Stimulated activated naive CD8-positive, alpha-beta T cell treated with anti-CD3 and anti-CD28 coated beads, Interleukin-15, amount 100 ng/mL, for 72 hours (primary cell): Measurements from ENCODE around the gene PLA2G10.
"Not testable (repeated sequence)": the region's sequence is repeated elsewhere in the genome, so short reads cannot be mapped to it uniquely, and the experiment has no call there.

Source experiments
- ATAC-seq: fragments of 150-1000 bp; cut with Tn5 transposase; 2 replicates; pipeline ENCODE4 v1.10.0; 2021; ENCODE audit warnings: mild to moderate bottlenecking, moderate library complexity
- DNase-seq, 2 donors: peaks; one replicate each; pipeline ENCODE4 v3.0.0; 2021 to 2022
- H3K27ac Mint-ChIP-seq, 2 donors: one replicate each; pipeline ENCODE4 v1.8.0; 2022; ENCODE audit warnings: mild to moderate bottlenecking in 2 of 2, mixed read lengths in 2 of 2, moderate library complexity in 2 of 2
- H3K27me3 Mint-ChIP-seq: one replicate; pipeline ENCODE4 v1.8.0; 2022; ENCODE audit warnings: mixed read lengths
- H3K4me1 Mint-ChIP-seq: one replicate; pipeline ENCODE4 v1.8.0; 2022; ENCODE audit warnings: mild to moderate bottlenecking, mixed read lengths
- H3K4me3 Mint-ChIP-seq, 2 donors: one replicate each; pipeline ENCODE4 v1.8.0; 2022; ENCODE audit warnings: mild to moderate bottlenecking in 2 of 2, mixed read lengths in 2 of 2, moderate library complexity in 1 of 2
- H3K9me3 Mint-ChIP-seq, 2 donors: one replicate each; pipeline ENCODE4 v1.8.0; 2022; ENCODE audit warnings: mixed read lengths in 2 of 2

The PLA2G10 gene, protein sequence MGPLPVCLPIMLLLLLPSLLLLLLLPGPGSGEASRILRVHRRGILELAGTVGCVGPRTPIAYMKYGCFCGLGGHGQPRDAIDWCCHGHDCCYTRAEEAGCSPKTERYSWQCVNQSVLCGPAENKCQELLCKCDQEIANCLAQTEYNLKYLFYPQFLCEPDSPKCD

DNA sequence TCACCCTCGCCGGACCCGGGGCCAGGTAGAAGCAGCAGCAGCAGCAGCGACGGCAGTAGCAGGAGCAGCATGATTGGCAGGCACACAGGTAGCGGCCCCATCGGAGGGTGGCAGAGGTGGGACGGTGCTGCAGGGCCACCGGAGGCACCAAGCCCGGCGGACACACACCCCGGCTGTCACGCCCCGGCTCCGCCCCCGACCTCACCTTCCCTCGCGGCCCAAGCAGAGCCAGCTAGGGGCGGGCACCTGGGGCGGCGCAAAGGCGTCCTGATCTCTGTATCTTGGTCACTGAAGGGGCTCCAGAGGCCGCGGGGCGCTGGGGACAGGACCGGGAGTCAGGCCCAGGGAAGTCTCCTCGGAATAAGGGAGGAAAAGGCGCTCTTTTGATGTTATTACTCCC, at the start of gene PLA2G10:
TSS of gene PLA2G10 (minus strand) at position 180 of the 400 bp plus-strand sequence. CDS start at position 101, 79 bp downstream.
- not testable (repeated sequence) for H3K27me3 Mint-ChIP-seq, DNase-seq, ATAC-seq, H3K4me1 Mint-ChIP-seq, H3K9me3 Mint-ChIP-seq, H3K27ac Mint-ChIP-seq, H3K4me3 Mint-ChIP-seq

GRCh38 chr16:14742273-14743128, 48.4 kb upstream of the PLA2G10 start, which contains the start of gene NPIPA2:
NPIPA2 (plus strand) TSS chr16:14742533; CDS start chr16:14748066, 5,533 bp downstream.
- not testable (repeated sequence) for H3K27ac Mint-ChIP-seq, H3K4me3 Mint-ChIP-seq, H3K4me1 Mint-ChIP-seq, DNase-seq, H3K27me3 Mint-ChIP-seq, H3K9me3 Mint-ChIP-seq
- peak; percentile 99 for ATAC-seq

GRCh38 chr16:14741794-14742193, 47.7 kb upstream of the PLA2G10 start:
- H3K27ac Mint-ChIP-seq, H3K4me3 Mint-ChIP-seq, H3K9me3 Mint-ChIP-seq, H3K4me1 Mint-ChIP-seq, H3K27me3 Mint-ChIP-seq, DNase-seq: not testable (repeated sequence)
- peak; percentile 8 for ATAC-seq

- not testable (repeated sequence) for H3K9me3 Mint-ChIP-seq, H3K27me3 Mint-ChIP-seq, DNase-seq, H3K4me1 Mint-ChIP-seq, H3K27ac Mint-ChIP-seq, ATAC-seq, H3K4me3 Mint-ChIP-seq
Measured at GRCh38 chr16:14740832-14741385, 46.8 kb upstream of the PLA2G10 start.

DNA sequence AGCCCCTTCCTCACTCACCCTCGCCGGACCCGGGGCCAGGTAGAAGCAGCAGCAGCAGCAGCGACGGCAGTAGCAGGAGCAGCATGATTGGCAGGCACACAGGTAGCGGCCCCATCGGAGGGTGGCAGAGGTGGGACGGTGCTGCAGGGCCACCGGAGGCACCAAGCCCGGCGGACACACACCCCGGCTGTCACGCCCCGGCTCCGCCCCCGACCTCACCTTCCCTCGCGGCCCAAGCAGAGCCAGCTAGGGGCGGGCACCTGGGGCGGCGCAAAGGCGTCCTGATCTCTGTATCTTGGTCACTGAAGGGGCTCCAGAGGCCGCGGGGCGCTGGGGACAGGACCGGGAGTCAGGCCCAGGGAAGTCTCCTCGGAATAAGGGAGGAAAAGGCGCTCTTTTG, 39.1 kb upstream of the PLA2G10 start:
- not testable (repeated sequence) for H3K27me3 Mint-ChIP-seq, H3K9me3 Mint-ChIP-seq, ATAC-seq, H3K27ac Mint-ChIP-seq, DNase-seq, H3K4me1 Mint-ChIP-seq, H3K4me3 Mint-ChIP-seq

GRCh38 chr16:14703156-14704011, 9.3 kb upstream of the PLA2G10 start, which contains the start of gene NPIPA3:
NPIPA3 (plus strand) TSS chr16:14703411; CDS start chr16:14708944, 5,533 bp downstream.
- H3K27ac Mint-ChIP-seq, H3K27me3 Mint-ChIP-seq, H3K4me3 Mint-ChIP-seq, H3K9me3 Mint-ChIP-seq, H3K4me1 Mint-ChIP-seq, DNase-seq: not testable (repeated sequence)
- ATAC-seq = peak; percentile 99

DNA sequence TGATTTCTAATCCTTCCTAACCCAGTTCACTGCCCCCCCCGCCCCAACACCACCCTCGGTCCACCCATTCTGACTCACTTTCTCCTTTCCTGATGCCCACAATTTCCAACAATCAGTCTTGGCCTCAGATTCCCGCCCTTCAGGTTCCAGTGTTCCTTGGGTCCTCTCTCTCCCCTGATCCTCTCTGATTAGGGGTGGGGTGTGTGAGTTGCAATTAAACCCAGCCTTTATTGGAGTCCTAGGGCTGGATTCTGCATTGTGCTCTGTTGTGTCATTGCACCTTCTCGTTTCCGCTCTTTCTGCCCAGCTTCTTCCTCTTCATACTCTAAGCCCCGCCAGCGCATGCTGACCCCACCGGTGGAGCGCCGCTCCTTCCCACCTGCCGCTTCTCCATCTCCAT, 8.6 kb upstream of the PLA2G10 start:
- ATAC-seq = peak; percentile 18
- not testable (repeated sequence) for H3K27ac Mint-ChIP-seq, H3K4me1 Mint-ChIP-seq, H3K27me3 Mint-ChIP-seq, DNase-seq, H3K4me3 Mint-ChIP-seq, H3K9me3 Mint-ChIP-seq

- not testable (repeated sequence) for H3K27me3 Mint-ChIP-seq, H3K4me1 Mint-ChIP-seq, H3K9me3 Mint-ChIP-seq, H3K27ac Mint-ChIP-seq, H3K4me3 Mint-ChIP-seq, ATAC-seq, DNase-seq
Measured at GRCh38 chr16:14701859-14702258, 7.8 kb upstream of the PLA2G10 start.

DNA sequence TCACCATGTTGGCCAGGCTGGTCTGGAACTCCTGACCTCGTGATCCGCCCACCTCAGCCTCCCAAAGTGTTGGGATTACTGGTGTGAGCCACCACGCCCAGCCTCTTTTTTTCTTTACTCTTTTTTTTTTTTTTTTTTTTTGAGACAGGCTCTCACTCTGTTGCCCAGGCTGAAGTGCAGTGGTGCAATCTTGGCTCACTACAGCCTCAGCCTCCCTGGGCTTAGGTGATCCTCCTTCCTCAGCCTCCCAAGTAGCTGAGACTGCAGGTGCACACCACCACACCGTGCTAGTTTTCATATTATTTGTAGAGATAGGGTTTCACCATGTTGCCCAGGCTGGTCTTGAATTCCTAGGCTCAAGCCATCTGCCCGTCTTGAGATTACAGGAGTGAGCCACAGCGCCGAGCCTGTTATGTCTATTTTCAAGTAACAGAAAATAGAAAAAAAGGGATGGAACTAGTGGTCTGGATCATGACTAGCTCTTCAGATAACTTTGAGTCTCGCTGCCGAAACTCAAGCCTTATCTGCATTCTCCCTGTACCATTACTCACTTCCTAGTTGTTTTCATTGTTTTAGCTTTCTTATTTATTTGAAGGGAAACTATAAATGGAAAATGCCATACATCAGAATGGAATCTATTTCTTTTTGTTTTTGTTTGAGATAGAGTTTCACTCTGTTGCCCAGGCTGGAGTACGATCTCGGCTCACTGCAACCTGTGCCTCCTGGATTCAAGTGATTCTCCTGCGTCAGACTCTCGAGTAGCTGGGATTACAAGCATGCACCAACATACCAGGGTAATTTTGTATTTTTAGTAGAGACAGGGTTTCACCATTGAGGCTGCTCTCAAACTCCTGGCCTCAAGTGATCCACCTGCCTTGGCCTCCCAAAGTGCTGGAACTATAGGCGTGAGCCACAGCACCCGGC, 8.0 kb downstream of the PLA2G10 start:
- not testable (repeated sequence) for H3K4me3 Mint-ChIP-seq, H3K4me1 Mint-ChIP-seq, ATAC-seq, H3K27me3 Mint-ChIP-seq, H3K9me3 Mint-ChIP-seq, H3K27ac Mint-ChIP-seq, DNase-seq

DNA sequence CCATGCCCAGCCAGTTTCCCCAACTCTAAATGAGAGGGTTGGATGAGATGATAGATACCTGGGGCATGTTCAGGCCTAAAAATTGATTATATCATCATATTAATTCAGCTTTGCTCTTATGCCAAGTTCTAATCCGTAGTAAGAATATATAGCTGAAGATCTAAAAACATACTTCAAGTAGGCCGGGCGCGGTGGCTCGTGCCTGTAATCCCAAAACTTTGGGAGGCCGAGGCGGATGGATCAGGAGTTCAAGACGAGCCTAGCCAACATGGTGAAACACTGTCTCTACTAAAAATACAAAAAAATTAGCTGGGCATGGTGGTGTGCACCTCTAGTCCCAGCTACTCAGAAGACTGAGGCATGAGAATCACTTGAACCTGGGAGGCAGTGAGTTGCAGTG, 12.0 kb downstream of the PLA2G10 start:
- peaks cover 7% of the 10 kb centered on the region for H3K27me3 Mint-ChIP-seq
- H3K9me3 Mint-ChIP-seq = no peaks in the 10 kb centered on the region
- H3K4me3 Mint-ChIP-seq = no peak overlapping the region
- DNase-seq = no peak
- no peak for ATAC-seq
- no peak overlapping the region for H3K27ac Mint-ChIP-seq
- no peaks in the 10 kb centered on the region for H3K4me1 Mint-ChIP-seq

DNA sequence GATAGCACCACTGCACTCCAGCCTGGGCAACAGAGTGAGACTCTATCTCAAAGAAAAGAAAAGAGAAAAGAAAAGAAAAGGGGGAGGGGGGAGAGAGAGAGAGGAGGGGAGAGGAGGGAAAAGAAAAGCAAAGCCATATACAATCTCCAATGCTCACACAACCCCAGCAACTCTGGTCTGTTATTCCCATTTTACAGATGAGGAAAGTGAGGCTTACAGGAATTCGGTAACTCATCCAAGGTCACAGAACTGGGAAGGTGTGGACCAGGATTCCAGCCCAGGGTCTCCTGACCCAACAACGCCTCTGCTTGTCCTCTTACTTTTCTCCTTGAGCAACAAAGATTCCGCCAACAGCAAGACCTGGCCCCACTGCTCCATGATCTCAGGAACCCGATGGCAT, 13.0 kb downstream of the PLA2G10 start:
- ATAC-seq = no peak
- Mint-ChIP-seq H3K27me3 (peaks cover 7% of the 10 kb centered on the region), H3K27ac (no peak overlapping the region), H3K4me1 (no peaks in the 10 kb centered on the region), H3K9me3 (no peaks in the 10 kb centered on the region), H3K4me3 (no peak overlapping the region)
- DNase-seq = no peak

DNA sequence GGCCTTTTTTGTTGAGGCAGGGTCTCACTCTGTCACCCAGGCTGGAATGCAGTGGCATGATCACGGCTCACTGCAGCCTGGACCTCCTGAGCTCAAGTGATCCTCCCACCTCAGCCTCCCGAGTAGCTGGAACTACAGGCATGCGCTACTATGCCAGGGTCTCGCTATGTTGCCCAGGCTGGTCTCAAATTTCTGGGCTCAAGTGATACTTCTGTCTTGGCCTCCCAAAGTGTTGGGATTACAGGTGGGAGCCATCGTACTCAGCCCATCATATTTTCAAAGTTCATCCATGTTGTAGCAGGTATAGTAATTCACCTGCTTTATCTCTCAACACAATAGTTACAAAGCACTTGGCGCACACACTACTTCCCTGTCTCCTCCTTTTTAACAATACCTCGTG, 13.7 kb downstream of the PLA2G10 start:
- not testable (repeated sequence) for H3K27me3 Mint-ChIP-seq, H3K4me3 Mint-ChIP-seq, H3K9me3 Mint-ChIP-seq, DNase-seq, H3K27ac Mint-ChIP-seq, H3K4me1 Mint-ChIP-seq, ATAC-seq

- Mint-ChIP-seq H3K4me3 (no peak overlapping the region), H3K27me3 (peaks cover 7% of the 10 kb centered on the region), H3K4me1 (no peaks in the 10 kb centered on the region), H3K27ac (peak overlapping the region in 1 of 2 donors; percentile 72), H3K9me3 (no peaks in the 10 kb centered on the region)
- no peak for DNase-seq
- ATAC-seq = no peak
Measured at GRCh38 chr16:14678748-14679497, 15.2 kb downstream of the PLA2G10 start.

DNA sequence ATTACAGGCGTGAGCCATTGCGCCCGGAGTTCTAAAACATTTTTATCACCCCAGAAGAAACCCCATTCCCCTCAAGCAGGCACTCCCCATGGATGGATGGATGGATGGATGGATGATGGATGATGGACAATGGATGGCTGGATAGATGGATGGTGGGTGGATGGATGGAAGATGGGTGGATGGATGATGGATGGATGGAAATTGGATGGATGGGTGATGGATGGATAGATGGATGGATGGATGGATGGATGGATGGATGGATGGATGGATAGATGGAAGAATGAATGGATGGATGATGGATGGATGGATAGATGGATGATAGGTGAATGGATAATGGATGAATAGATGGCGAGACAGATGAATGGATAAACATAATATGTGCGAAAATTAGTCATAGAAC, 16.5 kb downstream of the PLA2G10 start:
- Mint-ChIP-seq H3K27ac (no peak overlapping the region), H3K4me3 (no peak overlapping the region), H3K9me3 (no peaks in the 10 kb centered on the region), H3K4me1 (peaks cover 3% of the 10 kb centered on the region), H3K27me3 (peaks cover 7% of the 10 kb centered on the region)
- ATAC-seq (no peak), DNase-seq (no peak)
